Mesendoderm (in vitro differentiated cells): Measurements from ENCODE around the gene C1QL3.
A peak's percentile ranks its signal among the peaks of the same experiment; 100 is the strongest.

Experiments used
- DNase-seq: peaks from one replicate; pipeline ENCODE4 v3.0.0; 2013
- H2AK5ac ChIP-seq: 2 replicates; pipeline ENCODE4 v1.6.1; 2013; ENCODE audit warnings: low read length, inconsistent platforms
- H2BK120ac ChIP-seq: 2 replicates; pipeline ENCODE4 v1.6.1; 2013; ENCODE audit warnings: low read depth, mild to moderate bottlenecking, low read length, moderate library complexity, mixed read lengths
- H2BK15ac ChIP-seq: replicated peaks from 2 replicates; pipeline ENCODE4 v1.6.1; 2013; ENCODE audit warnings: low read depth, mild to moderate bottlenecking, moderate library complexity
- H2BK5ac ChIP-seq: 2 replicates; pipeline ENCODE4 v1.6.1; 2013; ENCODE audit warnings: low read length, inconsistent platforms
- H3K18ac ChIP-seq: 2 replicates; pipeline ENCODE4 v1.6.1; 2013; ENCODE audit warnings: mild to moderate bottlenecking, low read length, mixed read lengths
- H3K23ac ChIP-seq: one replicate; pipeline ENCODE4 v1.6.1; 2013; ENCODE audit warnings: low read length
- H3K27ac ChIP-seq: 2 replicates; pipeline ENCODE4 v1.5.1; 2013; ENCODE audit warnings: low read depth, mild to moderate bottlenecking, inconsistent platforms, low read length, moderate library complexity
- H3K27me3 ChIP-seq: 2 replicates; pipeline ENCODE4 v1.6.1; 2013; ENCODE audit warnings: low read length, control low read depth, mild to moderate bottlenecking, inconsistent platforms; ENCODE audit not compliant: insufficient read depth, poor library complexity
- H3K36me3 ChIP-seq: 2 replicates; pipeline ENCODE4 v1.6.1; 2013; ENCODE audit warnings: low read length, inconsistent platforms; ENCODE audit not compliant: control insufficient read depth, insufficient read depth
- H3K4ac ChIP-seq: one replicate; pipeline ENCODE4 v1.6.1; 2013; ENCODE audit warnings: low read depth, mild to moderate bottlenecking, low read length, moderate library complexity
- H3K4me1 ChIP-seq: 2 replicates; pipeline ENCODE4 v1.6.1; 2013; ENCODE audit warnings: low read depth, low read length, inconsistent platforms; ENCODE audit not compliant: control insufficient read depth
- H3K4me2 ChIP-seq: 2 replicates; pipeline ENCODE4 v1.6.1; 2013; ENCODE audit warnings: low read length
- H3K4me3 ChIP-seq: 2 replicates; pipeline ENCODE4 v1.5.1; 2013; ENCODE audit warnings: mild to moderate bottlenecking, low read length
- H3K56ac ChIP-seq: one replicate; pipeline ENCODE4 v1.6.1; 2013; ENCODE audit warnings: low read length
- H3K79me1 ChIP-seq: 2 replicates; pipeline ENCODE4 v1.6.1; 2013; ENCODE audit warnings: low read length, inconsistent platforms
- H3K79me2 ChIP-seq: 2 replicates; pipeline ENCODE4 v1.6.1; 2013; ENCODE audit warnings: mild to moderate bottlenecking, low read length; ENCODE audit not compliant: control insufficient read depth, insufficient read depth
- H3K9ac ChIP-seq: 2 replicates; pipeline ENCODE4 v1.6.1; 2013; ENCODE audit warnings: low read length, inconsistent platforms
- H4K5ac ChIP-seq: one replicate; pipeline ENCODE4 v1.6.1; 2013; ENCODE audit warnings: low read length
- H4K8ac ChIP-seq: one replicate; pipeline ENCODE4 v1.6.1; 2013; ENCODE audit warnings: low read depth, mild to moderate bottlenecking, control low read depth, low read length, moderate library complexity
- WGBS: extraction: QIAGEN DNeasy Blood & Tissue Kit; methylation state at CpG from one replicate; pipeline ENCODE4 v1.1.7; 2013; ENCODE audit warnings: low lambda C conversion rate, missing lambda C conversion rate; ENCODE audit not compliant: insufficient coverage; ENCODE audit errors: extremely low coverage; 5-methylcytosine and 5-hydroxymethylcytosine counted together

C1QL3 gene

GRCh38 chr10:16559236-16559773 is 37.6 kb upstream of the C1QL3 start:
- H2BK5ac ChIP-seq, result no peak overlapping the region

GRCh38 chr10:16547973-16548372 is 26.3 kb upstream of the C1QL3 start:
- H3K4ac ChIP-seq, result no peak overlapping the region
- no peak overlapping the region for H3K4me3 ChIP-seq
- no peak overlapping the region for H2AK5ac ChIP-seq
- no peak for DNase-seq
- no peak overlapping the region for H3K18ac ChIP-seq
- WGBS, result no CpG with 5 or more reads among the region's 4 CpGs
- no peaks in the 10 kb centered on the region for H3K79me2 ChIP-seq
- no peaks in the 10 kb centered on the region for H3K4me1 ChIP-seq
- H4K5ac ChIP-seq, result no peak overlapping the region
- no peak overlapping the region for H3K56ac ChIP-seq
- H3K23ac ChIP-seq, result no peak overlapping the region
- H2BK5ac ChIP-seq, result no peak overlapping the region
- H3K79me1 ChIP-seq, result no peaks in the 10 kb centered on the region
- H3K27ac ChIP-seq, result no peak overlapping the region
- no peaks in the 10 kb centered on the region for H3K27me3 ChIP-seq
- no peak overlapping the region for H3K9ac ChIP-seq
- H2BK15ac ChIP-seq, result no peak overlapping the region
- H3K36me3 ChIP-seq, result no peaks in the 10 kb centered on the region
- H4K8ac ChIP-seq, result no peak overlapping the region
- no peak overlapping the region for H3K4me2 ChIP-seq
- H2BK120ac ChIP-seq, result no peak overlapping the region

More at GRCh38 chr10:16559236-16559773, 37.6 kb upstream of the C1QL3 start:
- Histone ChIP-seq H2AK5ac (no peak overlapping the region), H3K36me3 (no peaks in the 10 kb centered on the region), H3K4ac (no peak overlapping the region), H3K79me2 (no peaks in the 10 kb centered on the region), H3K9ac (no peak overlapping the region), H3K4me1 (no peaks in the 10 kb centered on the region), H2BK120ac (no peak overlapping the region), H3K79me1 (no peaks in the 10 kb centered on the region), H3K27ac (no peak overlapping the region), H3K18ac (no peak overlapping the region), H3K23ac (no peak overlapping the region), H3K56ac (no peak overlapping the region), H4K8ac (no peak overlapping the region), H3K4me2 (no peak overlapping the region), H4K5ac (no peak overlapping the region), H2BK15ac (no peak overlapping the region), H3K27me3 (no peaks in the 10 kb centered on the region), H3K4me3 (no peak overlapping the region)
- no CpG with 5 or more reads among the region's 5 CpGs for WGBS
- DNase-seq, result peak; percentile 52

- Histone ChIP-seq H3K27ac (no peak overlapping the region), H3K79me2 (no peaks in the 10 kb centered on the region), H3K4me2 (no peak overlapping the region), H3K23ac (no peak overlapping the region), H3K56ac (no peak overlapping the region), H4K8ac (no peak overlapping the region), H2BK5ac (no peak overlapping the region), H2AK5ac (no peak overlapping the region), H3K18ac (no peak overlapping the region), H3K9ac (no peak overlapping the region), H2BK15ac (no peak overlapping the region), H3K4me3 (no peak overlapping the region), H3K27me3 (no peaks in the 10 kb centered on the region), H3K36me3 (no peaks in the 10 kb centered on the region), H4K5ac (no peak overlapping the region), H3K79me1 (no peaks in the 10 kb centered on the region), H2BK120ac (no peak overlapping the region), H3K4ac (no peak overlapping the region), H3K4me1 (no peaks in the 10 kb centered on the region)
- DNase-seq, result peak; percentile 59
- no CpG with 5 or more reads among the region's 7 CpGs for WGBS
Measured at GRCh38 chr10:16545116-16545736, 23.5 kb upstream of the C1QL3 start.

GRCh38 chr10:16544591-16544990 is 22.9 kb upstream of the C1QL3 start:
- H2BK5ac ChIP-seq, result no peak overlapping the region
- H3K4me3 ChIP-seq, result no peak overlapping the region
- H3K27me3 ChIP-seq, result no peaks in the 10 kb centered on the region
- H3K27ac ChIP-seq, result no peak overlapping the region
- no peak overlapping the region for H2BK120ac ChIP-seq
- no peak for DNase-seq
- H4K5ac ChIP-seq, result no peak overlapping the region
- H3K23ac ChIP-seq, result no peak overlapping the region
- no CpG with 5 or more reads among the region's 4 CpGs for WGBS
- no peak overlapping the region for H2BK15ac ChIP-seq
- no peaks in the 10 kb centered on the region for H3K36me3 ChIP-seq
- no peak overlapping the region for H3K9ac ChIP-seq
- no peaks in the 10 kb centered on the region for H3K79me1 ChIP-seq
- H2AK5ac ChIP-seq, result no peak overlapping the region
- no peak overlapping the region for H3K4ac ChIP-seq
- no peak overlapping the region for H4K8ac ChIP-seq
- no peak overlapping the region for H3K56ac ChIP-seq
- H3K4me2 ChIP-seq, result no peak overlapping the region
- H3K18ac ChIP-seq, result no peak overlapping the region
- H3K4me1 ChIP-seq, result no peaks in the 10 kb centered on the region
- no peaks in the 10 kb centered on the region for H3K79me2 ChIP-seq

GRCh38 chr10:16544099-16544498 is 22.4 kb upstream of the C1QL3 start:
- no peaks in the 10 kb centered on the region for H3K27me3 ChIP-seq
- no peak overlapping the region for H2BK15ac ChIP-seq
- H3K79me1 ChIP-seq, result no peaks in the 10 kb centered on the region
- no peaks in the 10 kb centered on the region for H3K4me1 ChIP-seq
- H3K79me2 ChIP-seq, result no peaks in the 10 kb centered on the region
- no peak overlapping the region for H4K5ac ChIP-seq
- H2BK120ac ChIP-seq, result no peak overlapping the region
- H3K4me2 ChIP-seq, result no peak overlapping the region
- no peak overlapping the region for H3K23ac ChIP-seq
- H2BK5ac ChIP-seq, result no peak overlapping the region
- no peak overlapping the region for H3K4ac ChIP-seq
- H3K27ac ChIP-seq, result no peak overlapping the region
- no peak overlapping the region for H3K18ac ChIP-seq
- no peak overlapping the region for H2AK5ac ChIP-seq
- no peak for DNase-seq
- H3K4me3 ChIP-seq, result no peak overlapping the region
- H3K36me3 ChIP-seq, result no peaks in the 10 kb centered on the region
- H3K56ac ChIP-seq, result no peak overlapping the region
- H3K9ac ChIP-seq, result no peak overlapping the region
- WGBS, result no CpG with 5 or more reads among the region's 3 CpGs
- no peak overlapping the region for H4K8ac ChIP-seq

- H2BK120ac ChIP-seq, result no peak overlapping the region
- H3K4me2 ChIP-seq, result no peak overlapping the region
- no peak overlapping the region for H3K27ac ChIP-seq
- H3K4me1 ChIP-seq, result no peaks in the 10 kb centered on the region
- no peak overlapping the region for H3K4me3 ChIP-seq
- H3K56ac ChIP-seq, result no peak overlapping the region
- H3K23ac ChIP-seq, result no peak overlapping the region
- H2AK5ac ChIP-seq, result no peak overlapping the region
- H2BK15ac ChIP-seq, result no peak overlapping the region
- H3K9ac ChIP-seq, result no peak overlapping the region
- no peaks in the 10 kb centered on the region for H3K79me2 ChIP-seq
- no peaks in the 10 kb centered on the region for H3K27me3 ChIP-seq
- no CpG with 5 or more reads among the region's 5 CpGs for WGBS
- no peak overlapping the region for H2BK5ac ChIP-seq
- H3K79me1 ChIP-seq, result no peaks in the 10 kb centered on the region
- no peak for DNase-seq
- H3K36me3 ChIP-seq, result no peaks in the 10 kb centered on the region
- no peak overlapping the region for H3K18ac ChIP-seq
- H3K4ac ChIP-seq, result no peak overlapping the region
- no peak overlapping the region for H4K8ac ChIP-seq
- H4K5ac ChIP-seq, result no peak overlapping the region
Measured at GRCh38 chr10:16536155-16536554, 14.5 kb upstream of the C1QL3 start.
